HG03439 (cell line): ENCODE results near the gene ITLN1.
"Not testable (repeated sequence)": the region's sequence is repeated elsewhere in the genome, so short reads cannot be mapped to it uniquely, and the experiment has no call there.

Source experiments
- ATAC-seq: cut with Tn5 transposase; IDR thresholded peaks from one replicate; pipeline ENCODE4 v1.9.1; 2021; ENCODE audit warnings: mild to moderate bottlenecking, moderate library complexity; ENCODE audit not compliant: unreplicated experiment

The ITLN1 gene

GRCh38 chr1:160883581-160884513, 1.1 kb downstream of the ITLN1 start:
- no peak for ATAC-seq

GRCh38 chr1:160882582-160882981, 2.4 kb downstream of the ITLN1 start:
- no peak for ATAC-seq

GRCh38 chr1:160881264-160881663, 3.7 kb downstream of the ITLN1 start:
- ATAC-seq = not testable (repeated sequence)

- ATAC-seq = no peak
Measured at GRCh38 chr1:160880216-160880615, 4.8 kb downstream of the ITLN1 start.

- no peak for ATAC-seq
Measured at GRCh38 chr1:160879056-160879455, 5.9 kb downstream of the ITLN1 start.

GRCh38 chr1:160877221-160877620, 7.8 kb downstream of the ITLN1 start:
- ATAC-seq = no peak

GRCh38 chr1:160876311-160876710, 8.7 kb downstream of the ITLN1 start:
- no peak for ATAC-seq

GRCh38 chr1:160875591-160875990, 9.4 kb downstream of the ITLN1 start:
- ATAC-seq = not testable (repeated sequence)

- no peak for ATAC-seq
Measured at GRCh38 chr1:160874935-160875334, 10.0 kb downstream of the ITLN1 start.

- no peak for ATAC-seq
Measured at GRCh38 chr1:160868141-160868540, 16.8 kb downstream of the ITLN1 start.

GRCh38 chr1:160867651-160868050, 17.3 kb downstream of the ITLN1 start:
- ATAC-seq = not testable (repeated sequence)

GRCh38 chr1:160866695-160867260, 18.2 kb downstream of the ITLN1 start:
- no peak for ATAC-seq

- no peak for ATAC-seq
Measured at GRCh38 chr1:160866001-160866694, 18.8 kb downstream of the ITLN1 start.

GRCh38 chr1:160865337-160865736, 19.6 kb downstream of the ITLN1 start:
- ATAC-seq = no peak

- no peak for ATAC-seq
Measured at GRCh38 chr1:160864173-160864572, 20.8 kb downstream of the ITLN1 start.

- ATAC-seq = no peak
Measured at GRCh38 chr1:160863774-160864131, 21.2 kb downstream of the ITLN1 start.

GRCh38 chr1:160863061-160863773, 21.8 kb downstream of the ITLN1 start:
- ATAC-seq = no peak

- peak; percentile 59 for ATAC-seq
Measured at GRCh38 chr1:160862203-160863060, 22.5 kb downstream of the ITLN1 start, which contains the start of gene CD244. CD244 (minus strand) TSS chr1:160862887; CDS start chr1:160862677, 210 bp downstream.

GRCh38 chr1:160860840-160861505, 24.0 kb downstream of the ITLN1 start:
- no peak for ATAC-seq
